Left lung (tissue), 10 donors: ENCODE results near the gene SYNE3. TPM values are rescaled to one million over a fixed set of nuclear protein-coding genes. Genes with fewer than 3 reads are reported as not detected.

Experiments used
- ATAC-seq: fragments of 200-7000 bp; cut with Tn5 transposase; one replicate; pipeline ENCODE4 v1.9.1; 2020; ENCODE audit warnings: moderate library complexity
- DNase-seq, 4 donors: peaks; one replicate each; pipeline ENCODE4 v3.0.0-alpha.2; 2013 to 2020
- H3K27ac ChIP-seq, 2 donors: fragments of 200-600 bp; sonication (generic) in 1 of 2; one replicate each; pipeline versions ENCODE4 v1.5.0 to v1.8.0; 2020 to 2021
- H3K27me3 ChIP-seq, 2 donors: fragments of 200-600 bp; sonication (generic) in 1 of 2; one replicate each; pipeline versions ENCODE4 v1.5.0 to v1.8.0; 2020 to 2021
- H3K36me3 ChIP-seq, 2 donors: fragments of 200-600 bp; sonication (generic) in 1 of 2; one replicate each; pipeline versions ENCODE4 v1.5.0 to v1.8.0; 2020 to 2021
- H3K4me1 ChIP-seq, 2 donors: fragments of 200-600 bp; one replicate each; pipeline ENCODE4 v1.8.0; 2021
- H3K4me3 ChIP-seq, 2 donors: fragments of 200-600 bp; sonication (generic) in 1 of 2; one replicate each; pipeline versions ENCODE4 v1.5.0 to v1.8.0; 2020 to 2021; ENCODE audit warnings: mild to moderate bottlenecking in 1 of 2
- H3K9me3 ChIP-seq, 2 donors: fragments of 200-600 bp; sonication (generic) in 1 of 2; one replicate each; pipeline versions ENCODE4 v1.5.0 to v1.8.0; 2020 to 2021
- CTCF ChIP-seq, 2 donors: fragments of 200-600 bp; sonication (generic) in 1 of 2; IDR thresholded peaks; one replicate each; pipeline versions ENCODE4 v1.5.0 to v1.8.0; 2021; ENCODE audit warnings: antibody characterized with exemption in 2 of 2
- intact Hi-C, 2 donors: fragments of 100-400 bp; cut with DNase I; formaldehyde crosslinking; loops; one replicate each; pipeline versions ENCODE4 v1.11.2 to v1.14.2; 2022
- polyA plus RNA-seq, 6 donors: library from polyadenylated mRNA; unstranded; fragments of 120-200 nt; gene quantifications; one replicate each; pipeline ENCODE4 v1.2.1, GENCODE V29; 2013; ENCODE audit not compliant: insufficient read length in 6 of 6
- total RNA-seq, 2 donors: library from RNA; stranded (reverse); fragmentation: NEBNext Ultra II Directional; extraction: Animal tissue kit (Norgen Biotek cat#: 25700); gene quantifications; one replicate each; pipeline ENCODE4 v1.2.1, GENCODE V29; 2021
- donor health status: DM: no; HTN: yes; CAD: no.
- donor health status: DM: no; HTN: no; CAD: no.

Gene SYNE3
- total and polyA plus RNA-seq, 8 donors = 2.2 to 25.4 (median 3.1) TPM

- ATAC-seq (peak; percentile 4), DNase-seq (no peak)
- intact Hi-C loops = no loop called here
- Histone ChIP-seq H3K36me3 (peaks cover 0 to 14% of the 10 kb centered on the region in 2 donors), H3K27ac (peak overlapping the region; percentile 36 to 76), H3K9me3 (no peaks in the 10 kb centered on the region), H3K27me3 (no peaks in the 10 kb centered on the region), H3K4me3 (no peak overlapping the region), H3K4me1 (peaks cover 20 to 64% of the 10 kb centered on the region in 2 donors)
- TF ChIP-seq CTCF (IDR thresholded peaks at IDR 0.05) = no peak
Observed at GRCh38 chr14:95496111-95496681, 20.3 kb downstream of the SYNE3 start.

GRCh38 chr14:95495538-95496025, 20.9 kb downstream of the SYNE3 start:
- no peak for TF ChIP-seq CTCF (IDR thresholded peaks at IDR 0.05)
- Histone ChIP-seq H3K9me3 (no peaks in the 10 kb centered on the region), H3K4me1 (peaks cover 20 to 64% of the 10 kb centered on the region in 2 donors), H3K4me3 (no peak overlapping the region), H3K27me3 (no peaks in the 10 kb centered on the region), H3K36me3 (peaks cover 0 to 7% of the 10 kb centered on the region in 2 donors), H3K27ac (peak overlapping the region in 1 of 2 donors; percentile 76)
- ATAC-seq (peak; percentile 55), DNase-seq (no peak)
- intact Hi-C loops = no loop called here

- intact Hi-C loops = no loop called here
- Histone ChIP-seq H3K4me3 (no peak overlapping the region), H3K36me3 (peaks cover 0 to 3% of the 10 kb centered on the region in 2 donors), H3K27me3 (no peaks in the 10 kb centered on the region), H3K9me3 (no peaks in the 10 kb centered on the region), H3K4me1 (peaks cover 20 to 69% of the 10 kb centered on the region in 2 donors), H3K27ac (peak overlapping the region in 1 of 2 donors; percentile 76)
- ATAC-seq (no peak), DNase-seq (peak in 1 of 4 donors; percentile 23)
- no peak for TF ChIP-seq CTCF (IDR thresholded peaks at IDR 0.05)
Observed at GRCh38 chr14:95495076-95495475, 21.4 kb downstream of the SYNE3 start.

- ATAC-seq = no peak
- no peak for DNase-seq
- Histone ChIP-seq H3K27me3 (no peaks in the 10 kb centered on the region), H3K4me1 (peaks cover 20 to 74% of the 10 kb centered on the region in 2 donors), H3K27ac (peak overlapping the region in 1 of 2 donors; percentile 76), H3K36me3 (no peaks in the 10 kb centered on the region), H3K9me3 (no peaks in the 10 kb centered on the region), H3K4me3 (no peak overlapping the region)
- TF ChIP-seq CTCF (IDR thresholded peaks at IDR 0.05) = no peak
- intact Hi-C loops = no loop called here
Observed at GRCh38 chr14:95494456-95494855, 22.0 kb downstream of the SYNE3 start.

- no peaks in the 10 kb centered on the region for H3K27me3 ChIP-seq
- no peaks in the 10 kb centered on the region for H3K9me3 ChIP-seq
- no peaks in the 10 kb centered on the region for H3K36me3 ChIP-seq
- peaks cover 20 to 74% of the 10 kb centered on the region in 2 donors for H3K4me1 ChIP-seq
- no peak overlapping the region for H3K27ac ChIP-seq
- DNase-seq (peak in 1 of 4 donors; percentile 37), ATAC-seq (no peak)
- no peak for TF ChIP-seq CTCF (IDR thresholded peaks at IDR 0.05)
- H3K4me3 ChIP-seq = no peak overlapping the region
- intact Hi-C loops = no loop called here
Observed at GRCh38 chr14:95493976-95494375, 22.5 kb downstream of the SYNE3 start.
